WTC11 (cell line): Measurements from ENCODE around the gene HBM. TPM values are rescaled to one million over a fixed set of nuclear protein-coding genes. Genes with fewer than 3 reads are reported as not detected.

Experiments
- ATAC-seq: fragments of 200-7000 bp; cut with Tn5 transposase; 2 replicates; pipeline ENCODE4 v1.10.0; 2021; ENCODE audit warnings: mild to moderate bottlenecking, moderate library complexity
- CTCF ChIA-PET: fragments of 300-600 bp; sonication (Branson Sonifier 250); formaldehyde crosslinking; loops from one replicate; lab custom pipeline; 2021; ENCODE audit warnings: antibody characterized with exemption; lab: Charles Lee
- POLR2A ChIA-PET: fragments of 350-600 bp; sonication (Branson Sonifier 250); formaldehyde crosslinking; loops from one replicate; lab custom pipeline; 2021; ENCODE audit warnings: antibody characterized with exemption; lab: Charles Lee
- DNase-seq: peaks from one replicate; pipeline ENCODE4 v3.0.0; 2021; ENCODE audit warnings: low spot score
- H3K27ac Mint-ChIP-seq: 2 replicates; pipeline ENCODE4 v1.8.0; 2021; ENCODE audit warnings: mixed read lengths
- H3K27me3 Mint-ChIP-seq: 2 replicates; pipeline ENCODE4 v1.8.0; 2021; ENCODE audit warnings: low read depth, mild to moderate bottlenecking, moderate library complexity, mixed read lengths
- H3K36me3 Mint-ChIP-seq: 2 replicates; pipeline ENCODE4 v1.8.0; 2021; ENCODE audit warnings: mixed read lengths
- H3K4me1 Mint-ChIP-seq: 2 replicates; pipeline ENCODE4 v1.8.0; 2022; ENCODE audit warnings: mixed read lengths
- H3K4me3 Mint-ChIP-seq: 2 replicates; pipeline ENCODE4 v1.8.0; 2021; ENCODE audit warnings: mild to moderate bottlenecking, moderate library complexity, mixed read lengths
- H3K9me3 Mint-ChIP-seq: 2 replicates; pipeline ENCODE4 v1.8.0; 2021; ENCODE audit warnings: mixed read lengths
- AR ChIP-seq: fragments of 250-450 bp; sonication (Bioruptor Pico); IDR thresholded peaks from 2 replicates; pipeline ENCODE4 v1.9.0; 2021; ENCODE audit warnings: mild to moderate bottlenecking
- ATF3 ChIP-seq: sonication (generic); formaldehyde crosslinking; conservative IDR thresholded peaks from 2 replicates; pipeline ENCODE4 v1.8.1; 2022; ENCODE audit warnings: mild to moderate bottlenecking, missing genetic modification reagents
- CREB1 ChIP-seq: sonication (generic); formaldehyde crosslinking; IDR thresholded peaks from 2 replicates; pipeline ENCODE4 v1.8.0; 2023; ENCODE audit warnings: mild to moderate bottlenecking, missing genetic modification reagents
- ESRRA ChIP-seq: sonication (generic); formaldehyde crosslinking; IDR thresholded peaks from 2 replicates; pipeline ENCODE4 v1.8.1; 2022; ENCODE audit warnings: mild to moderate bottlenecking, missing genetic modification reagents, borderline replicate concordance
- FOXK1 ChIP-seq: sonication (generic); formaldehyde crosslinking; IDR thresholded peaks from 2 replicates; pipeline ENCODE4 v1.8.0; 2022; ENCODE audit warnings: mild to moderate bottlenecking, moderate library complexity, missing genetic modification reagents
- FOXP4 ChIP-seq: sonication (generic); formaldehyde crosslinking; IDR thresholded peaks from 2 replicates; pipeline ENCODE4 v1.8.0; 2022; ENCODE audit warnings: mild to moderate bottlenecking, missing genetic modification reagents
- GABPB1 ChIP-seq: sonication (generic); formaldehyde crosslinking; IDR thresholded peaks from 2 replicates; pipeline ENCODE4 v1.8.1; 2023; ENCODE audit warnings: mild to moderate bottlenecking, missing genetic modification reagents
- GTF2I ChIP-seq: fragments of 250-450 bp; sonication (Bioruptor Pico); conservative IDR thresholded peaks from 2 replicates; pipeline ENCODE4 v1.4.0; 2021; ENCODE audit warnings: mild to moderate bottlenecking
- IRF1 ChIP-seq: sonication (generic); formaldehyde crosslinking; IDR thresholded peaks from 2 replicates; pipeline ENCODE4 v1.8.0; 2023; ENCODE audit warnings: missing genetic modification reagents
- IRF2 ChIP-seq: sonication (generic); formaldehyde crosslinking; IDR thresholded peaks from 2 replicates; pipeline ENCODE4 v1.8.0; 2022; ENCODE audit warnings: low read depth, missing genetic modification reagents, borderline replicate concordance
- JAZF1 ChIP-seq: fragments of 250-450 bp; sonication (Bioruptor Pico); IDR thresholded peaks from 2 replicates; pipeline ENCODE4 v1.9.0; 2021; ENCODE audit warnings: moderate library complexity, mild to moderate bottlenecking, inconsistent platforms
- NR3C1 ChIP-seq: sonication (generic); formaldehyde crosslinking; conservative IDR thresholded peaks from 2 replicates; pipeline ENCODE4 v1.8.1; 2023; ENCODE audit warnings: low read depth, mild to moderate bottlenecking, missing genetic modification reagents
- RORB ChIP-seq: fragments of 250-450 bp; sonication (Bioruptor Pico); IDR thresholded peaks from 2 replicates; pipeline ENCODE4 v1.9.0; 2021; ENCODE audit warnings: mild to moderate bottlenecking
- SOX15 ChIP-seq: fragments of 250-450 bp; sonication (Bioruptor Pico); IDR thresholded peaks from 2 replicates; pipeline ENCODE4 v1.9.0; 2021; ENCODE audit warnings: mild to moderate bottlenecking
- STAT6 ChIP-seq: sonication (generic); formaldehyde crosslinking; conservative IDR thresholded peaks from 2 replicates; pipeline ENCODE4 v1.8.1; 2023; ENCODE audit warnings: mild to moderate bottlenecking, low read depth, missing genetic modification reagents, moderate library complexity
- TCF7 ChIP-seq: sonication (generic); formaldehyde crosslinking; IDR thresholded peaks from 2 replicates; pipeline ENCODE4 v1.8.0; 2022; ENCODE audit warnings: mild to moderate bottlenecking, low read depth, missing genetic modification reagents, moderate library complexity
- TEAD4 ChIP-seq: sonication (generic); formaldehyde crosslinking; IDR thresholded peaks from 2 replicates; pipeline ENCODE4 v1.8.0; 2022; ENCODE audit warnings: mild to moderate bottlenecking, missing genetic modification reagents
- TP53 ChIP-seq: sonication (generic); formaldehyde crosslinking; IDR thresholded peaks from 2 replicates; pipeline ENCODE4 v1.8.1; 2023; ENCODE audit warnings: mild to moderate bottlenecking, missing genetic modification reagents
- ZBTB21 ChIP-seq: sonication (generic); formaldehyde crosslinking; IDR thresholded peaks from 2 replicates; pipeline ENCODE4 v1.8.1; 2023; ENCODE audit warnings: mild to moderate bottlenecking, missing genetic modification reagents, borderline replicate concordance
- ZMAT4 ChIP-seq: fragments of 250-450 bp; sonication (Bioruptor Pico); IDR thresholded peaks from 2 replicates; pipeline ENCODE4 v1.9.0; 2021; ENCODE audit warnings: mild to moderate bottlenecking
- ZNF138 ChIP-seq: sonication (generic); formaldehyde crosslinking; conservative IDR thresholded peaks from 2 replicates; pipeline ENCODE4 v1.8.1; 2022; ENCODE audit warnings: mild to moderate bottlenecking, moderate library complexity, missing genetic modification reagents
- ZNF281 ChIP-seq: sonication (generic); formaldehyde crosslinking; IDR thresholded peaks from 2 replicates; pipeline ENCODE4 v1.8.0; 2023; ENCODE audit warnings: mild to moderate bottlenecking, missing genetic modification reagents
- ZNF317 ChIP-seq: sonication (generic); formaldehyde crosslinking; IDR thresholded peaks from 2 replicates; pipeline ENCODE4 v1.8.1; 2023; ENCODE audit warnings: low read depth, mild to moderate bottlenecking, moderate library complexity, missing genetic modification reagents, borderline replicate concordance
- ZNF416 ChIP-seq: fragments of 250-450 bp; sonication (Bioruptor Pico); IDR thresholded peaks from 2 replicates; pipeline ENCODE4 v1.9.0; 2021; ENCODE audit warnings: mild to moderate bottlenecking, inconsistent platforms
- total RNA-seq: library from RNA; stranded (reverse); gene quantifications from 3 replicates; pipeline ENCODE4 v1.2.3, GENCODE V29; 2021

The HBM gene
- total RNA-seq, 1 experiment from 2014 or later = not detected

- Mint-ChIP-seq H3K9me3 (no peaks in the 10 kb centered on the region), H3K27ac (no peak overlapping the region), H3K4me1 (peaks cover 13% of the 10 kb centered on the region), H3K36me3 (no peaks in the 10 kb centered on the region), H3K4me3 (peak overlapping the region; percentile 28), H3K27me3 (peaks cover 73% of the 10 kb centered on the region)
- DNase-seq (no peak), ATAC-seq (no peak)
- ChIA-PET POLR2A (no interaction called here), CTCF (interaction anchor here (0.9 to 1.8 kb wide), 4 partner anchors 60 to 112 kb away, joined by 3 to 6 read pairs (median 3); no protein-coding TSS in a partner anchor)
- TF ChIP-seq ESRRA (CRISPR knock-in tag) = no peak
- TF ChIP-seq AR (CRISPR knock-in tag) = no peak
- no peak for TF ChIP-seq FOXK1
- no peak for TF ChIP-seq FOXP4 (CRISPR knock-in tag)
- no peak for TF ChIP-seq ZNF138 (CRISPR knock-in tag)
- TF ChIP-seq NR3C1 (CRISPR knock-in tag) = no peak
- TF ChIP-seq CREB1 (CRISPR knock-in tag) = no peak
- no peak for TF ChIP-seq TEAD4 (CRISPR knock-in tag)
- TF ChIP-seq ZNF416 (CRISPR knock-in tag) = no peak
- no peak for TF ChIP-seq TCF7 (CRISPR knock-in tag)
- TF ChIP-seq ATF3 (CRISPR knock-in tag) = no peak
- no peak for TF ChIP-seq ZNF317
These were observed 11.6 kb downstream of the HBM start for GRCh38 chr16:177394-177822.

- no peaks in the 10 kb centered on the region for H3K36me3 Mint-ChIP-seq
- H3K4me1 Mint-ChIP-seq = peaks cover 13% of the 10 kb centered on the region
- no peak overlapping the region for H3K27ac Mint-ChIP-seq
- CTCF ChIA-PET = interaction anchor here (0.9 to 1.8 kb wide), 4 partner anchors 9 to 81 kb away, joined by 3 to 6 read pairs (median 3); no protein-coding TSS in a partner anchor
- DNase-seq = no peak
- H3K9me3 Mint-ChIP-seq = no peaks in the 10 kb centered on the region
- H3K27me3 Mint-ChIP-seq = peaks cover 71% of the 10 kb centered on the region
- H3K4me3 Mint-ChIP-seq = peak overlapping the region; percentile 28; the same call in 1 of the 2 replicates
- POLR2A ChIA-PET = no interaction called here
- no peak for ATAC-seq
- no peak for TF ChIP-seq IRF2 (CRISPR knock-in tag)
- TF ChIP-seq JAZF1 (CRISPR knock-in tag) = no peak
- no peak for TF ChIP-seq NR3C1 (CRISPR knock-in tag)
- TF ChIP-seq RORB (CRISPR knock-in tag) = no peak
- TF ChIP-seq IRF1 = no peak
- no peak for TF ChIP-seq GABPB1 (CRISPR knock-in tag)
- TF ChIP-seq STAT6 (CRISPR knock-in tag) = no peak
- no peak for TF ChIP-seq TP53
- no peak for TF ChIP-seq ZMAT4 (CRISPR knock-in tag)
- TF ChIP-seq ZNF281 (CRISPR knock-in tag) = no peak
- no peak for TF ChIP-seq ZBTB21 (CRISPR knock-in tag)
- TF ChIP-seq SOX15 = no peak
- TF ChIP-seq GTF2I (CRISPR knock-in tag) = no peak
These were observed 12.3 kb downstream of the HBM start for GRCh38 chr16:177981-178667.
